ENCODE results near the gene C19orf73. TPM values are rescaled to one million over a fixed set of nuclear protein-coding genes. Genes with fewer than 3 reads are reported as not detected.

C19orf73 gene
- total RNA-seq, 1 experiment from 2014 or later, result 1.5 TPM

- Histone ChIP-seq H3K79me2 (ENCODE audit: low read depth) (no peaks in the 10 kb centered on the region), H3K9me3 (ENCODE audit: insufficient read depth, low read depth) (no peaks in the 10 kb centered on the region), H3K4me3 (no peak overlapping the region), H3K27ac (no peak overlapping the region), H3K36me3 (ENCODE audit: low read depth) (peaks cover 21% of the 10 kb centered on the region), H3K4me1 (replicated peaks; ENCODE audit: insufficient read depth) (peaks cover 10% of the 10 kb centered on the region), H3K27me3 (ENCODE audit: insufficient read depth, low read depth) (no peaks in the 10 kb centered on the region), H4K20me1 (ENCODE audit: insufficient read depth) (peaks cover 33% of the 10 kb centered on the region), H3F3A (ENCODE audit: insufficient read depth, low read depth) (peaks cover 68% of the 10 kb centered on the region), H3K9me2 (ENCODE audit: insufficient read depth) (no peaks in the 10 kb centered on the region), H3K4me2 (no peak overlapping the region), H2AFZ (no peak overlapping the region)
- TF ChIP-seq EZH2 (IDR thresholded peaks at IDR 0.05; ENCODE audit: low read depth), result no peak
- TF ChIP-seq CTCF (conservative IDR thresholded peaks at IDR 0.05), result no peak
- no TSS peak for BruUV-seq (replicated peaks)
- intact Hi-C loops (cut with micrococcal nuclease; ENCODE audit: unreplicated experiment), result no loop called here
- DNase-seq, result no peak
- ChIA-PET POLR2A (ENCODE audit: unreplicated experiment) (no interaction called here), CTCF (no interaction called here)
These were observed 9.2 kb downstream of the C19orf73 start for GRCh38 chr19:49109569-49110233.

- Histone ChIP-seq H3F3A (ENCODE audit: insufficient read depth, low read depth) (peaks cover 72% of the 10 kb centered on the region), H3K4me3 (no peak overlapping the region), H3K4me2 (no peak overlapping the region), H3K79me2 (ENCODE audit: low read depth) (no peaks in the 10 kb centered on the region), H3K27ac (no peak overlapping the region), H3K9me2 (ENCODE audit: insufficient read depth) (no peaks in the 10 kb centered on the region), H3K36me3 (ENCODE audit: low read depth) (peaks cover 28% of the 10 kb centered on the region), H4K20me1 (ENCODE audit: insufficient read depth) (peaks cover 40% of the 10 kb centered on the region), H2AFZ (no peak overlapping the region), H3K9me3 (ENCODE audit: insufficient read depth, low read depth) (no peaks in the 10 kb centered on the region), H3K27me3 (ENCODE audit: insufficient read depth, low read depth) (no peaks in the 10 kb centered on the region), H3K4me1 (replicated peaks; ENCODE audit: insufficient read depth) (peaks cover 10% of the 10 kb centered on the region)
- BruUV-seq (replicated peaks), result no TSS peak
- POLR2A ChIA-PET (ENCODE audit: unreplicated experiment), result no interaction called here
- CTCF ChIA-PET, result no interaction called here
- TF ChIP-seq CTCF (conservative IDR thresholded peaks at IDR 0.05), result no peak
- TF ChIP-seq EZH2 (IDR thresholded peaks at IDR 0.05; ENCODE audit: low read depth), result no peak
- DNase-seq, result no peak
- intact Hi-C loops (cut with micrococcal nuclease; ENCODE audit: unreplicated experiment), result no loop called here
These were observed 9.9 kb downstream of the C19orf73 start for GRCh38 chr19:49109051-49109450.

- Histone ChIP-seq H2AFZ (no peak overlapping the region), H3K4me2 (no peak overlapping the region), H3K27me3 (ENCODE audit: insufficient read depth, low read depth) (no peaks in the 10 kb centered on the region), H3F3A (ENCODE audit: insufficient read depth, low read depth) (peaks cover 72% of the 10 kb centered on the region), H3K9me3 (ENCODE audit: insufficient read depth, low read depth) (no peaks in the 10 kb centered on the region), H3K79me2 (ENCODE audit: low read depth) (no peaks in the 10 kb centered on the region), H3K4me1 (replicated peaks; ENCODE audit: insufficient read depth) (no peaks in the 10 kb centered on the region), H4K20me1 (ENCODE audit: insufficient read depth) (peaks cover 52% of the 10 kb centered on the region), H3K36me3 (ENCODE audit: low read depth) (peaks cover 32% of the 10 kb centered on the region), H3K9me2 (ENCODE audit: insufficient read depth) (no peaks in the 10 kb centered on the region), H3K4me3 (no peak overlapping the region), H3K27ac (no peak overlapping the region)
- CTCF ChIA-PET, result interaction anchor here (0.7 to 0.8 kb wide), 2 partner anchors 86 to 108 kb away, joined by 3 to 5 read pairs; no protein-coding TSS in a partner anchor
- no peak for DNase-seq
- POLR2A ChIA-PET (ENCODE audit: unreplicated experiment), result no interaction called here
- TSS peak; percentile 16 for BruUV-seq (replicated peaks)
- TF ChIP-seq CTCF (conservative IDR thresholded peaks at IDR 0.05), result no peak
- TF ChIP-seq EZH2 (IDR thresholded peaks at IDR 0.05; ENCODE audit: low read depth), result no peak
- intact Hi-C loops (cut with micrococcal nuclease; ENCODE audit: unreplicated experiment), result no loop called here
These were observed 11.1 kb downstream of the C19orf73 start for GRCh38 chr19:49107625-49108459.
